OCI-M2 (cell line): ENCODE results near the gene DLGAP4.

Source experiments
- DNase-seq: peaks from one replicate; lab custom pipeline; 2025; ENCODE audit not compliant: unreplicated experiment; lab: John Stamatoyannopoulos, UW

DLGAP4 gene

DNA sequence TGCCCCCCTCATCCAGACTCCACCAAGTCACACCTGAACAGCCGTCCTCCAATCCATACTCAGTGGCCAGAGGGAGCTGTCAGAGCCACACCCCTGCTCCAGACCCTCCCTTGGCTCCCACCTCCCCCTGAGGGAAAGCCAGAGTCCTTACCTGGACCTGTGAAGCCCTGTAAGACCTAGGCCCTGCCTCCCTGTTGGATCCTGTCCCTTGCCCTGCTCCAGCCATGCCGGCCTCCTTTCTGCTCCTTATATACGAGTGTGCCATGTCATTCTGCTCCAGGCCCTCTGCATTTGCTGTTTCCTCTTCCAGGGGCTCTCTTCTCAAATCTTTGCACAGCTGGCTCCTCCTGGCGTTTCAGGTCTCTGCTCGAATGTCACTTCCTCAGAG lies 134.9 kb downstream of the DLGAP4 start:
- no peak for DNase-seq

DNA sequence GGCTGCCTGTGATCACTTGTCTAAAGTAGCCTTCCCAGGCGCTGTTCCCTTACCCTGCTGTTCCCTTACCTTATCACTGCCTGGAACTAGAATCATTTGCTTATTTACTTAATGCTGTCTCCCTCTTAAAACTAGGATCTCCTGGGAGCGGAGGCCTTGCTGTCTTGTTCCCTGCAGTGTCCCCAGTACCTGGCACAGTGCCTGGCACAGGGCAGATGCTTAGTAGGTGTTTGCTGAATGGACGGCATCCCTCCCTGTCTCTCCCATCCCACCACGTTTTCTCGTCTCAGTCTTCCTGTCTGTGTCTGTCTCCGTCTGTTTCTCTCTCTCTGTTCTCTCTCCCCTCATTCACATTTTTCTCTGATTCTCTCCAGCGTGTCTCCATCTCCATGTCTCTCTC lies 135.3 kb downstream of the DLGAP4 start:
- DNase-seq = no peak

DNA sequence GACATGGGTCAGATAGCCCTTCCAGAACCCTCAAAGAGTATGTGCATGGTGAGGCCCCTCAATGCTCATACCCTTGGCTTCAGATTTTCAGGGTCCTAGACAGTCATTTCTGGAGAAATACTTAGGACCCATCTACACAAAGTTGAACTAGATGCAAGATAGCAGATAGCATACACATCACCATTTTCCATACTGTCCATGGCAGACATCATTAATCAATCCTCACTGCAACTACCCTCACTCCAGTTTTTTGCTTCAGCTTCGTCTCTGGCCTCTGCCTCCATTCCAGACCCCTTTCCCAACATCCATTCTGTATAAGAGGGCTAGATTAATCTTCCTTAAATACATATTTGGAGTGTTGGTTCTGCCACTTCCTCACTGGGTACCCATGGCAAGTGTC lies 139.7 kb downstream of the DLGAP4 start:
- no peak for DNase-seq

DNA sequence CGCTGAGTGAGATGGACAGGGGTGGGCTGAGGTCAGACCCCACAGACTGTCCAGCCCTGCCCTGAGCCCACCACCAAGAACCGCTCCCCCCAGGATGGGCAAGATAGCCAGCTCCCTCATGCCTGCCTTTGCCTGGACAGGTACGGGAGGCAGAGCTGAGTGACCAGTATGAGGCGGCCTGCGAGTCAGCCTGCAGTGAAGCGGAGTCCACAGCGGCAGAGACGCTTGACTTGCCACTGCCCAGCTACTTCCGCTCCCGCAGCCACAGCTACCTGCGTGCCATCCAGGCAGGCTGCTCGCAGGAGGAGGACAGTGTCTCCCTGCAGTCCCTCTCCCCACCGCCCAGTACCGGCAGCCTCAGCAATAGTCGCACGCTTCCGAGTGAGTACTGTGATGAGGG lies 140.4 kb downstream of the DLGAP4 start:
- DNase-seq = no peak

DNA sequence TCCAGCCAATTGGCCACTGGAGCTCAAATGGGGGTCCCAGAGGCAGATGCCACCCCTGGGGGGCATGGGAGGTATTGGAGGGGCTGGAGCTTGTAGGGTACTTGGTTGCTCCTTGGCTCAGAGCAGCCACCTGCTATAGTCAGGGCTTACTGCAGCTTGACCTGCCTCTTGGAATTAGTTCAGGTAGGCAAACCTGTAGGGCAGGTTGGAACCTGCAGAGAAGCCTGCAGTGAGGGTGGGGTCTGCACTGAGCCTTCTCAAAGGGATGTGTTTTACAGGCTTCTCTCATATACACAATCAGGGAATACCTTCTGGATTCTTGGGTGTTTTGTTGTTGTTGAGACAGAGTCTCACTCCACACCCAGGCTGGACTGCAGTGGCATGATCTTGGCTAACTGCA lies 141.0 kb downstream of the DLGAP4 start:
- no peak for DNase-seq

- no peak for DNase-seq
Measured at GRCh38 chr20:36449663-36450062, 143.5 kb downstream of the DLGAP4 start.

DNA sequence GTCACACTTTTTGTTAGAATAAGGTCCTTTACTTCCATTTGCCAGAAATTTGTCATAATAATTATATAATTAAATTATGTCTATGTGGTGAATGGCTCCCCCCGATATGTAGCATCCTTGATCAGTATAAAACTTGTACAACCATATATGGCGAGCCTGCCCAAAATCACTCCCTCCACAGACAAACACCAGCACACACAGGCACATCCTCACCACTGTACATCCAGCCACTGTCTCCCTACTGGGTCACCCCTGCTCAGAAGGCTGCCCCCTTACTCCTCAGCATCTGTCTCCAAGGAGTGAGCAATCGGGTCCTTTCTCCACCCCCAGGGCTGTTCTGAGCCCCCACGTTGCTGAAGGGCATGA lies 148.2 kb downstream of the DLGAP4 start:
- no peak for DNase-seq

GRCh38 chr20:36454698-36455427 lies 148.7 kb downstream of the DLGAP4 start:
- no peak for DNase-seq

DNA sequence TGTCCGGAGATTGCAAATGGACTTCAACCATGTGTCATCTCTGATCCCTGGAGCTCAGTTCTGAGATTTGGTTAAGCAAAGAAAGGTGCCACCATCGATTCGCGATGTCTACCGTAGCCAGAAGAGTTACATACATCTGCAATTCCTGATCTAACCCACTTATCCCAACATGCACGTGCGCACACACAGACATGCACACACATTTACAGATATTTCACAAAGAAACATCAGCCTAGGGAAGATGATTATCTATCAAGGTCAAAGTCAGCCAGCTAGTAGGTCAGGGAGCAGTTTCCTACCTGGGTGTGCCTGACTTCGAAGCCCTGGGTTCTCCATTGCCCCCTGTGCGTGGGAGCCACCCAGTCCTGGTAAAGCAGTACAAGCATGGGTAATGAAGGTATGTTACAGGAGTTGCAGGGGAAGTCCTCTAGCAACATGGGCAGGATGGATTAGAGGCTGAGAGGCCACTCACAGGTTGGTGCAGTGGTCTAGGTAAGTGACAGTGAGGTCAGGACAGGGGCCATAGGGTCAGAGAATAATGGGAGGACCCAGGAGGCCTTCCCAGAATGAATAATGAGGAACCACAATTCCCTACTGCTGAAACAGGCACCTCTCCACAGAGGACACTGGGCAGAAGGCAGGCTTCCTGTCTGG lies 150.0 kb downstream of the DLGAP4 start:
- DNase-seq = no peak

DNA sequence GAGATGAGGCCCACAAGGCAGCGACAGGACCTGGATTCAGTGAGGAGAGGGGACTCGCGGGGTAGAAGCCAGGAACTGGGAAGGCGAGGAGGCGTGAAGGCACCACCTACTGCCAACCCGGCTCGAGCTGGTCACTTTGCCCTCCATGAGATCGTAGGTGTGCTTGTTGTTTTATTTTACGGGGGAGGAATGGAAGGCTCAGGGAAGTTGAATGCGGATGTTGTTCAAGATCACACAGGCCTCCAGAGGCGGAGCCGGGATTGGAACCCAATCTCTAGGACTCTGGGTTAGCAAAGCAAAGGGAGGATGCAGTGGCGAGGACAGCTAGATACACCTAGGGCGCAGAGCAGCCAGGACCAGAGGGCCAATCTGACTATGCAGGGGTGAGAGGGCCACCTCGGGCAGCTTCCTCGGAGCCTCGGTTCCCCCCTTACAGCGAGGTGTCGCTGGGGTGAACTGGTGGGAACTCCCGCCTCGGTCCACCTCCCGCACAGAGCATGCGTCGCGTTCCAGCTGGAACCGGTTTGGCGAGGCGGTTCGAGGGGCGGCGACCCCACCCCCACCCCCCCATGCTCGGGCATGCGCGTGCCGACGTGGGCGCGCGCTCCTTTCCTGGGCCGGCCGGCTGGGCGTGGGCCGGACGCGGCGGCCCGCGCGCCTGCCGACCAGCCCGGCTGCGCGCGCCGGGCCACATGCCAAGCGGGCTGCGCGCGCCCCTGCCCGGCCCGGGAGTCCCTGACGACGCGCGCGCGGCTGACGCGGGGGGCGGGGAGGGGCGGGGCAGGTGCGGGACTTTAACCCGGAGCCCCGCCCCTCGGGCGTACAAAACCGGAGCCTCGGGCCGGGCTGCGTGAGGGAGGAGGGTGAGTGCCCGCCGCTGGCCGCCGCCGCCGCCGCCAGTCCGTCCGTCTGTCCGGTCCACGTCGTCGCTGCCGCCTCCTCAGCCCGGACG lies 154.8 kb downstream of the DLGAP4 start:
- peak; percentile 60 for DNase-seq

DNA sequence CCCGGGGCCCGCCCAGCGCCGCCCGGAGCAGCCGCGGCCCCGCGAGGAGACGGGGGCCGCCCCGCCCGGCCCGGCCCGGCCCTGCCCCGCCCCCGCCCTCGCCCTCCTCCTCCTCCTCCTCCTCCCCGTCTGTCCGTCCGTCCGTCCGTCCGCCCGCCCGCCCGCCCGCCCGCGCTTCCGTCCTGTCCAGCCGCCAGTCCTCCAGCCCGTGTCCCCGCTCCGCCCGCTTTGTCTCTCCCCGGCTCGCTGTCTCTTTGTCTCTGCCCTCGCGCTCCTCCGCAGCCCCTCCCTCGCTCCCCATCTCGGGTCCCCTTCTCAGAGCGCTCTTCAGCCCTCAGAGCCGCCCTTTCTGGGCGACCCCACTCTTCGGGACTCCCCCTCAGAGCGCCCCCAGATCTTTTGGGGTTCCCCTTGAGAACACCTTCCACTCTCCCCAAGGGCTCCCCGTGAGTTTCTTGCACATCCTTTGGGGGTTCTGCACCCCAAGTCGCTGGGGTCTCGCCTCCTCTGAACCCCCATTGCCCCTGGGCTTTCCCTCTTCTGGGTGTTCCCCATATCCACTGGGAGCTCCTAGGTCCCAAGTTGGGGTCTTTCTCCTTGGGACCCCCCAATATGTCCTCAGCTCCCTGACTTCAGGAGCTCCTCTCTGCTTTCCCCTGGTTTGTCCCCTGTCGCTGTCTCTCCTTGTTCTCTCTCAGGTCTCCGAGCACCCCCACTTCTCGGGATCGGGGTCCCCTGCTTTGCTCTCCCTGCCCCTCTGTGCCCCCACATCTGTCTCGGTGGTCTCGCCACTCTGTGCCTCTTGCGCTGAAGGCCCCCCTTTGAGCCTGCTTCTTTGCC lies 155.7 kb downstream of the DLGAP4 start:
- DNase-seq = no peak

- no peak for DNase-seq
Measured at GRCh38 chr20:36462440-36463211, 156.5 kb downstream of the DLGAP4 start.

DNA sequence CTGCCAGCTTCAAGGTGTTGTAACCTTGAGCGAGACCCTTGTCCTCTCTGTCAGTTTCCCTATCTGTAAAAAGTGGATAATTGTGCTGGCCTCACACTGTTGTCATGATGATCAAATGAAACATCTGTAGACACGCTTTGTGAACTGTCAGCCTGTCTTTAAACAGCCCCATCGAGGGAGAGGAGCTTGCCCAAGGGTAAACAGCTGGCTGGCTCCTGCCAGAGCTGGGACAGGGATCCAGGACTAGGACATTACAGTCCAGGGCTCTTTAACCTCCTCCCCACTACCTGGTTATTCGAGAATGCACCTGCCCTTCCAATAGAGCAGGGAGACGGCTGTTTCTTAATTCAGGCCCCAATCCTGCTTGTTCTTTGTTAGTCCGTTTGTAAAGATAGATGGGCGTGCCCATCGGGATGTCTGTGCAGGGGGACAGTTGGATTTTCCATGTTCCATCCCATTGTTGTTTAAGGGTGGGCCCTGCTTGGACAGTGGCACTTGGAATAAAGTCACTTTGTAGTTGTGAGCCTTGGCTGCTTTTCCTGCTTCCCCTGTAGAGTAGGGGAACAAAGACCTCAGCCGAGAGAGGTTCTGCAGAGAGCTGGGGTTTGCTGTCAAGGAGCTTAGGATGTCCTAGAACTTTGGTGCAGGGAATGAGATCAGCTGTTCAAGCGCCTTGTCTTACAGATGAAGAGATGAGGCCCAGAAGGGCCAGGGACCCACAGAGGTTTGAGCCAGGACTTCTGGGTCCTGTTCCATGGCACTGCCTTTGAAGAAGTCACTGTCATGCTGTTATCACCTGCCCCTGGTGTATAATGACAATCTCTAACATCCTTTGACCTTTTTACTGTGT lies 157.3 kb downstream of the DLGAP4 start:
- no peak for DNase-seq

GRCh38 chr20:36465109-36466080 lies 159.3 kb downstream of the DLGAP4 start:
- no peak for DNase-seq

- DNase-seq = no peak
Measured at GRCh38 chr20:36466089-36466488, 159.9 kb downstream of the DLGAP4 start.

DNA sequence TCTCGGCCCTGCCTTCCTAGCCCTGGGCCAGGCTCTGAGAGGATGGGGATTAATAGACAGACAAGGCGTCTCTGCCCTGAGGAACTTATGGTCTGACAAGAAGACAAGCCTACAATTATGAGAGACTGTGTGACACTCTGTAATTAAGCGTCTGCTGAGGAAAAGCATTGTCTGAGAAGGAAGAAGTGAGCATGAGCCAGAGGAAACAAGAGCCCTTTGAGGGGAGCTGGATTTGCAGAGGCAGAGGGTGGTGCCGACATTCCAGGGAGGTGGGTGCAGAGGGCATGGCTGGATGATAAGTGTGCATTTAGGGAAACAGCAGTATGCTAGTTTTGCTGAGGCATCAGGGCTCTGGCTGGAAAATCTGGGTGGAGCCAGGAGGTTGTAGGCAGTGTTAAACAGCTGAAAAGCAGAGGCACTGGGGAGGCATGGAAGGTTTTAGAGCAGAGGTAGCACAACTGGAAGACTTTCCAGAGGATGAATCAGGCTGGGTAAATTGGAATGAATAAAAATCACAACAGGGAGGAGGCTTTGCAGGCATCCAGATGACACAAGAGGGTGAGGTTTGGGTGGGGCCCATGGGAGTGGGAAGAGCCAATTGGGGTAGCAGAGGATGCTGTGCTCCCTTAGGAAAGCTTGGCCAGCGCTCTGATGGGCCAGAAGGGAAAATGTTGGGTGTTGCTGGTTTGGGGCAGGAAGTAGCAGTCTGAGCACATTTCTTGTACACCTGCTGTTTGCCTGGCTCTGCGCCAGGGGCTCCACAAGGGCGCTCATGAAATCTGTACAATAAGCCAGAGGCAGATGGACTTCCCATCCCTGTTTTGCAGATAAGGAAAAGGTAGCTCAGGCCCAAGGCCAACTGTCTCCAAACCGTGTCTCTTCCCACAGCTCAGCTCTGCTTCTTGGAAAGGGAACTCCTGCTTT lies 161.2 kb downstream of the DLGAP4 start:
- no peak for DNase-seq
